Inflammatory macrophage treated with lipopolysaccharide for 1 hour (primary cell): ENCODE data around the gene GZMA.
"Not testable (repeated sequence)": the region's sequence is repeated elsewhere in the genome, so short reads cannot be mapped to it uniquely, and the experiment has no call there.

Source experiments
- DNase-seq, 2 donors: peaks; one replicate each; pipeline ENCODE4 v3.0.0-alpha.2; 2020 to 2022

GZMA gene

GRCh38 chr5:55102348-55102747 is at the start of gene GZMA:
GZMA (plus strand) TSS chr5:55102646; CDS start chr5:55102683, 37 bp downstream.
- no peak for DNase-seq

GRCh38 chr5:55055183-55055582 is 47.3 kb upstream of the GZMA start:
- DNase-seq: no peak

GRCh38 chr5:55062039-55062779 is 40.2 kb upstream of the GZMA start:
- no peak for DNase-seq

GRCh38 chr5:55063220-55063863 is 39.1 kb upstream of the GZMA start:
- no peak for DNase-seq

- no peak for DNase-seq
Observed at GRCh38 chr5:55063899-55064298, 38.5 kb upstream of the GZMA start.

- no peak for DNase-seq
Observed at GRCh38 chr5:55064523-55064922, 37.9 kb upstream of the GZMA start.

- no peak for DNase-seq
Observed at GRCh38 chr5:55066277-55066676, 36.2 kb upstream of the GZMA start.

- no peak for DNase-seq
Observed at GRCh38 chr5:55070968-55071367, 31.5 kb upstream of the GZMA start.

- no peak for DNase-seq
Observed at GRCh38 chr5:55071413-55071812, 31.0 kb upstream of the GZMA start.

GRCh38 chr5:55072666-55073065 is 29.8 kb upstream of the GZMA start:
- DNase-seq: no peak

GRCh38 chr5:55073211-55073610 is 29.2 kb upstream of the GZMA start:
- no peak for DNase-seq

GRCh38 chr5:55081541-55081940 is 20.9 kb upstream of the GZMA start:
- DNase-seq: no peak

GRCh38 chr5:55089301-55089700 is 13.1 kb upstream of the GZMA start:
- DNase-seq: not testable (repeated sequence)

GRCh38 chr5:55091011-55091410 is 11.4 kb upstream of the GZMA start:
- not testable (repeated sequence) for DNase-seq

- DNase-seq: no peak
Observed at GRCh38 chr5:55096182-55096581, 6.3 kb upstream of the GZMA start.

GRCh38 chr5:55096861-55097260 is 5.6 kb upstream of the GZMA start:
- no peak for DNase-seq

GRCh38 chr5:55101148-55101547 is 1.3 kb upstream of the GZMA start:
- not testable (repeated sequence) for DNase-seq

GRCh38 chr5:55101556-55102276 is 730 bp upstream of the GZMA start:
- DNase-seq: no peak

GRCh38 chr5:55104036-55104772 is 1.8 kb downstream of the GZMA start:
- DNase-seq: no peak

- no peak for DNase-seq
Observed at GRCh38 chr5:55104946-55105701, 2.7 kb downstream of the GZMA start.

- DNase-seq: not testable (repeated sequence)
Observed at GRCh38 chr5:55105976-55106375, 3.5 kb downstream of the GZMA start.

- DNase-seq: no peak
Observed at GRCh38 chr5:55108661-55109060, 6.2 kb downstream of the GZMA start.
